Measurements from ENCODE around the gene CTBP2. TPM values are rescaled to one million over a fixed set of nuclear protein-coding genes. Genes with fewer than 3 reads are reported as not detected.
A peak's percentile ranks its signal among the peaks of the same experiment; 100 is the strongest.

The CTBP2 gene
- polyA plus RNA-seq, 1 donor (not counting 4 experiments of a cell fraction or from before 2014, with no cell fraction given): 76.0 TPM

DNA sequence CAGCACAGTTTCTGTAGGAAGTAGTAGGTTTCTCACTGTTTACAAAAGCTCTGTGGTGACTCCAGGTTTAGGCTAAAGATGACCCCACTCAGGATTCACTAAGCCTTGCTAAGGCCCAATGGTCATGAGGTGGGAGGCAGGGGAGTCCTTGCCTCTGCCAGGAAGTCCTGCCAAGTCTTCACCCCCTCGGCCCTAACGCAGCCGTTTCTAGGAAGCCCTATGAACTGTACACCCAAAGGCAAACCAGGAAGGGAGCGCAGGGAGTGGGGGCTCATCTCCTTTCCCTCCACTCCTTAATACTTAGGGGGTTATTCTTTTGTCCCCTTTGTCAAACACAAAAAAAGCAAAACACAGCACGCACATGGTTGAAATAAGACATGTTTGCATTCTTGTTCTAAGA, 64.6 kb downstream of the CTBP2 start:
- Histone ChIP-seq H2AFZ (ENCODE audit: control insufficient read depth, low read length) (no peak overlapping the region), H3K9me1 (ENCODE audit: control insufficient read depth, extremely low read depth, insufficient read depth, low read length) (no peaks in the 10 kb centered on the region), H3K36me3 (ENCODE audit: control insufficient read depth in 2 of 2, extremely low read depth in 1 of 2, insufficient read depth in 2 of 2, low read length in 2 of 2) (peaks cover 23 to 27% of the 10 kb centered on the region in 2 experiments), H3K79me2 (ENCODE audit: control insufficient read depth, insufficient read depth, low read length) (peaks cover 96% of the 10 kb centered on the region), H3K27ac (ENCODE audit: control insufficient read depth, insufficient read depth, low read length) (peak overlapping the region; percentile 19), H3K27me3 (ENCODE audit: control insufficient read depth, extremely low read depth, insufficient read depth, low read length) (no peaks in the 10 kb centered on the region), H3K4me2 (ENCODE audit: control insufficient read depth, extremely low read depth, insufficient read depth, low read depth, low read length) (no peak overlapping the region), H3K4me1 (ENCODE audit: control insufficient read depth, extremely low read depth, insufficient read depth, low read length) (no peaks in the 10 kb centered on the region), H3K4me3 (ENCODE audit: control insufficient read depth in 2 of 3, extremely low read depth in 1 of 3, insufficient read depth in 2 of 3, low read depth in 1 of 3, low read length in 3 of 3) (no peak overlapping the region), H4K20me1 (ENCODE audit: control insufficient read depth, extremely low read depth, insufficient read depth, low read length) (peaks cover 32% of the 10 kb centered on the region), H3K9ac (ENCODE audit: control insufficient read depth, extremely low read depth, insufficient read depth, low read length) (no peak overlapping the region), H3K9me3 (ENCODE audit: control insufficient read depth, low read depth, low read length) (no peaks in the 10 kb centered on the region)
- FAIRE-seq: no peak
- TF ChIP-seq CTCF (optimal IDR thresholded peaks at IDR 0.05 in 1 of 3, IDR thresholded peaks at IDR 0.05 in 1 of 3, conservative IDR thresholded peaks at IDR 0.05 in 1 of 3; ENCODE audit: extremely low read depth in 1 of 3, insufficient read depth in 2 of 3, low read length in 3 of 3) (no peak), EZH2 (IDR thresholded peaks at IDR 0.05; ENCODE audit: low read length) (no peak)
- DNase-seq (ENCODE audit: low read depth, low spot score): no peak
- dilution Hi-C loops (cut with MboI; ENCODE audit: extremely low pct_ligation_motif_present, low sequenced_read_pairs): no loop called here

DNA sequence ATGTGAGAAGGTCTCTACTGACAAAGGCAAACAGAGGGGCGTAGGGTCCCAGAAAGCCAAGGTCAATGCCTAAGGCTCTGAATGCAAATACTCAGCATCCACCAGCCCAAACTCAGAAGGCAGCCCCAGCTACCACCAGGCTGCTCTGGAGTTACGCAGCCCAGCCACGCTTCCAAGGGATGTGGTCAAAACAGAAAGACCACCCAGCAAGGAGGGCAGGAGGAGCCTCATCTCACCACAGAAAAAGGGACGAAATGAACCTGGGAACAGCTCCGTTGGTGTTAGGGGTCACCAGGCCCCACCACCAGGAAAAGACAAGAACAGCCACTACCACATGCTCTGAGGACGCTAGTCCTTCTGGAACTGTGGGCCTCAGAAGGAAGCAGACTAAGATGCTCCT, 65.1 kb downstream of the CTBP2 start:
- FAIRE-seq: no peak
- H3K27ac ChIP-seq (ENCODE audit: control insufficient read depth, insufficient read depth, low read length): peak overlapping the region; percentile 19
- no peak overlapping the region for H2AFZ ChIP-seq (ENCODE audit: control insufficient read depth, low read length)
- H3K4me3 ChIP-seq (ENCODE audit: control insufficient read depth in 2 of 3, extremely low read depth in 1 of 3, insufficient read depth in 2 of 3, low read depth in 1 of 3, low read length in 3 of 3): no peak overlapping the region
- TF ChIP-seq CTCF (optimal IDR thresholded peaks at IDR 0.05 in 1 of 3, IDR thresholded peaks at IDR 0.05 in 1 of 3, conservative IDR thresholded peaks at IDR 0.05 in 1 of 3; ENCODE audit: extremely low read depth in 1 of 3, insufficient read depth in 2 of 3, low read length in 3 of 3): no peak
- TF ChIP-seq EZH2 (IDR thresholded peaks at IDR 0.05; ENCODE audit: low read length): no peak
- no peaks in the 10 kb centered on the region for H3K27me3 ChIP-seq (ENCODE audit: control insufficient read depth, extremely low read depth, insufficient read depth, low read length)
- H3K4me2 ChIP-seq (ENCODE audit: control insufficient read depth, extremely low read depth, insufficient read depth, low read depth, low read length): no peak overlapping the region
- no peaks in the 10 kb centered on the region for H3K9me3 ChIP-seq (ENCODE audit: control insufficient read depth, low read depth, low read length)
- peaks cover 3% of the 10 kb centered on the region for H3K9me1 ChIP-seq (ENCODE audit: control insufficient read depth, extremely low read depth, insufficient read depth, low read length)
- peaks cover 97% of the 10 kb centered on the region for H3K79me2 ChIP-seq (ENCODE audit: control insufficient read depth, insufficient read depth, low read length)
- peaks cover 23 to 27% of the 10 kb centered on the region in 2 experiments for H3K36me3 ChIP-seq (ENCODE audit: control insufficient read depth in 2 of 2, extremely low read depth in 1 of 2, insufficient read depth in 2 of 2, low read length in 2 of 2)
- no peaks in the 10 kb centered on the region for H3K4me1 ChIP-seq (ENCODE audit: control insufficient read depth, extremely low read depth, insufficient read depth, low read length)
- dilution Hi-C loops (cut with MboI; ENCODE audit: extremely low pct_ligation_motif_present, low sequenced_read_pairs): no loop called here
- H3K9ac ChIP-seq (ENCODE audit: control insufficient read depth, extremely low read depth, insufficient read depth, low read length): no peak overlapping the region
- H4K20me1 ChIP-seq (ENCODE audit: control insufficient read depth, extremely low read depth, insufficient read depth, low read length): peaks cover 35% of the 10 kb centered on the region
- no peak for DNase-seq (ENCODE audit: low read depth, low spot score)

All from keratinocyte (primary cell).